Smooth muscle cell (in vitro differentiated cells): ENCODE data around the gene CTNNAL1. TPM values are rescaled to one million over a fixed set of nuclear protein-coding genes. Genes with fewer than 3 reads are reported as not detected.

ENCODE experiments used
- DNase-seq: peaks from one replicate; lab custom pipeline; 2025; ENCODE audit not compliant: unreplicated experiment; lab: John Stamatoyannopoulos, UW
- H2AFZ ChIP-seq: fragments of 200-600 bp; sonication (generic); 2 replicates; pipeline ENCODE4 v1.6.0; 2016; ENCODE audit warnings: antibody characterized with exemption, low read depth, mild to moderate bottlenecking
- H3F3A ChIP-seq: fragments of 200-600 bp; sonication (generic); 2 replicates; pipeline ENCODE4 v1.6.0; 2017; ENCODE audit warnings: antibody characterized with exemption, low read depth
- H3K27ac ChIP-seq: fragments of 200-600 bp; sonication (generic); 2 replicates; pipeline ENCODE4 v1.5.1; 2016; ENCODE audit warnings: low read depth, mild to moderate bottlenecking
- H3K27me3 ChIP-seq: fragments of 200-600 bp; sonication (generic); 2 replicates; pipeline ENCODE4 v1.6.1; 2016; ENCODE audit warnings: low read depth, mild to moderate bottlenecking
- H3K36me3 ChIP-seq: fragments of 200-600 bp; sonication (generic); 2 replicates; pipeline ENCODE4 v1.5.1; 2016; ENCODE audit warnings: low read depth
- H3K4me1 ChIP-seq: fragments of 200-600 bp; sonication (generic); 2 replicates; pipeline ENCODE4 v1.5.1; 2016; ENCODE audit warnings: low read depth
- H3K4me2 ChIP-seq: fragments of 200-600 bp; sonication (generic); 2 replicates; pipeline ENCODE4 v1.6.0; 2016; ENCODE audit warnings: mild to moderate bottlenecking
- H3K4me3 ChIP-seq: fragments of 200-600 bp; sonication (generic); 2 replicates; pipeline ENCODE4 v1.5.1; 2016; ENCODE audit warnings: mild to moderate bottlenecking
- H3K79me2 ChIP-seq: fragments of 200-600 bp; sonication (generic); 2 replicates; pipeline ENCODE4 v1.6.0; 2016; ENCODE audit warnings: low read depth, mild to moderate bottlenecking
- H3K9ac ChIP-seq: fragments of 200-600 bp; sonication (generic); 2 replicates; pipeline ENCODE4 v1.6.0; 2016; ENCODE audit warnings: low read depth
- H3K9me3 ChIP-seq: fragments of 200-600 bp; sonication (generic); replicated peaks from 2 replicates; pipeline ENCODE4 v1.5.1; 2016; ENCODE audit warnings: low read depth
- H4K20me1 ChIP-seq: fragments of 200-600 bp; sonication (generic); 2 replicates; pipeline ENCODE4 v1.6.0; 2016; ENCODE audit warnings: low read depth
- WGBS: methylation state at CpG from one replicate; pipeline ENCODE4 v1.1.7; 2016; ENCODE audit warnings: low lambda C conversion rate; 5-methylcytosine and 5-hydroxymethylcytosine counted together
- polyA plus RNA-seq: library from polyadenylated mRNA; unstranded; fragments of >200 nt; fragmentation: Nextera tagmentation; extraction: Ambion mirVana; gene quantifications from 2 replicates; pipeline ENCODE4 v1.2.1, GENCODE V29; 2016
- total RNA-seq: library from RNA; depleted of rRNA; stranded (reverse); fragments of >200 nt; gene quantifications from 2 replicates; pipeline ENCODE4 v1.2.3, GENCODE V29; 2014
- TF ChIP-seq, protein P1 (sequence below): fragments of 200-600 bp; sonication (generic); IDR thresholded peaks from 2 replicates; pipeline ENCODE4 v1.5.1; 2017; ENCODE audit warnings: borderline replicate concordance, mild to moderate bottlenecking, antibody characterized with exemption; ENCODE audit not compliant: insufficient read depth, poor library complexity, severe bottlenecking

Gene CTNNAL1
- total and polyA plus RNA-seq, 2 experiments from 2014 or later: 27.4 to 33.5 TPM

DNA sequence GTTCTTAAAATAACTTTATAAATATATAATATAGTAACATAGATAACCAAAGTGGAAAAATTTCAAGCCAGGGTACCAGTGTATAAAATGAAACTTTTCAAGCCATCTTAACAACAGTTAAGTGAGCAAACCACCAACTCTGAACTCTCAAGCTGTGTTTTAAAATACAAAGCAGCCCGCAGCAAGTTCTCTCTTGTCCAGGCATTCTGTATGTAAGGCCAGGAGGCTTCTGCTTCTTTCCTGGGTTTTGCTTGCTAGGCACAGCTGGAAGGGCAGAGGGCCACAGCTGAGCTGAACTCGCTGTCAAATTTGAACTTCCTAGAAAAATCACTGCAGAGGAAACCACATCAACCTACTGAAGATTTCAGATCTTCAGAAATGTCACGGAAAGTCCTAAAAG lies 6.8 kb upstream of the CTNNAL1 start:
- Histone ChIP-seq H4K20me1 (peaks cover 29% of the 10 kb centered on the region), H3K27ac (no peak overlapping the region), H2AFZ (no peak overlapping the region), H3K79me2 (no peaks in the 10 kb centered on the region), H3K9me3 (no peaks in the 10 kb centered on the region), H3K27me3 (no peaks in the 10 kb centered on the region), H3K4me2 (no peak overlapping the region), H3F3A (no peaks in the 10 kb centered on the region), H3K36me3 (no peaks in the 10 kb centered on the region), H3K4me3 (no peak overlapping the region), H3K4me1 (no peaks in the 10 kb centered on the region), H3K9ac (no peak overlapping the region)
- no peak for DNase-seq
- TF ChIP-seq, protein P1, sequence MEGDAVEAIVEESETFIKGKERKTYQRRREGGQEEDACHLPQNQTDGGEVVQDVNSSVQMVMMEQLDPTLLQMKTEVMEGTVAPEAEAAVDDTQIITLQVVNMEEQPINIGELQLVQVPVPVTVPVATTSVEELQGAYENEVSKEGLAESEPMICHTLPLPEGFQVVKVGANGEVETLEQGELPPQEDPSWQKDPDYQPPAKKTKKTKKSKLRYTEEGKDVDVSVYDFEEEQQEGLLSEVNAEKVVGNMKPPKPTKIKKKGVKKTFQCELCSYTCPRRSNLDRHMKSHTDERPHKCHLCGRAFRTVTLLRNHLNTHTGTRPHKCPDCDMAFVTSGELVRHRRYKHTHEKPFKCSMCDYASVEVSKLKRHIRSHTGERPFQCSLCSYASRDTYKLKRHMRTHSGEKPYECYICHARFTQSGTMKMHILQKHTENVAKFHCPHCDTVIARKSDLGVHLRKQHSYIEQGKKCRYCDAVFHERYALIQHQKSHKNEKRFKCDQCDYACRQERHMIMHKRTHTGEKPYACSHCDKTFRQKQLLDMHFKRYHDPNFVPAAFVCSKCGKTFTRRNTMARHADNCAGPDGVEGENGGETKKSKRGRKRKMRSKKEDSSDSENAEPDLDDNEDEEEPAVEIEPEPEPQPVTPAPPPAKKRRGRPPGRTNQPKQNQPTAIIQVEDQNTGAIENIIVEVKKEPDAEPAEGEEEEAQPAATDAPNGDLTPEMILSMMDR: no peak
- 95% methylated on average over 3 of the region's 3 CpGs for WGBS

DNA sequence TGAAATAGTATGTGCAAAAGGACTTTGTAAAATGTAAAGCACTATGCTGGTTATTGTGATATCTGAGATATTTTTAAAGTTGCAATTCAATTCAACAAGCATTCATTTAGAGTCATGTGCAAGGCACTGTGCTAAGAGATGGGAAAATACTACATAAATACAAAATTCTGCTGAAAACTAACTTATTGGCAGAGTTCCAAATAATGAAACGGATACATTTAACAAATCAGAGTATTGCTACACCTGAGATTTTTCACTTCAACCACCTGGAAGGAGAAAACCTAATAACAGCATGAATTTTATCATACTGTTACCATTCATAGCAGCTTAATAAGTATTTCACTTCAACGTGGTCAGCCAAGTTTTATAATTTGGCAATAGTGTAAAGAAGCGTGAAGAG lies 6.1 kb upstream of the CTNNAL1 start:
- no peaks in the 10 kb centered on the region for H3K9me3 ChIP-seq
- no peak overlapping the region for H3K4me2 ChIP-seq
- no peak overlapping the region for H3K9ac ChIP-seq
- H4K20me1 ChIP-seq: peaks cover 28% of the 10 kb centered on the region
- H3K4me3 ChIP-seq: no peak overlapping the region
- H3F3A ChIP-seq: peaks cover 5% of the 10 kb centered on the region
- no peaks in the 10 kb centered on the region for H3K27me3 ChIP-seq
- no peak overlapping the region for H3K27ac ChIP-seq
- H3K36me3 ChIP-seq: no peaks in the 10 kb centered on the region
- DNase-seq: no peak
- no peaks in the 10 kb centered on the region for H3K4me1 ChIP-seq
- H3K79me2 ChIP-seq: no peaks in the 10 kb centered on the region
- TF ChIP-seq, protein P1: no peak
- 96% methylated on average over 3 of the region's 3 CpGs for WGBS
- no peak overlapping the region for H2AFZ ChIP-seq

DNA sequence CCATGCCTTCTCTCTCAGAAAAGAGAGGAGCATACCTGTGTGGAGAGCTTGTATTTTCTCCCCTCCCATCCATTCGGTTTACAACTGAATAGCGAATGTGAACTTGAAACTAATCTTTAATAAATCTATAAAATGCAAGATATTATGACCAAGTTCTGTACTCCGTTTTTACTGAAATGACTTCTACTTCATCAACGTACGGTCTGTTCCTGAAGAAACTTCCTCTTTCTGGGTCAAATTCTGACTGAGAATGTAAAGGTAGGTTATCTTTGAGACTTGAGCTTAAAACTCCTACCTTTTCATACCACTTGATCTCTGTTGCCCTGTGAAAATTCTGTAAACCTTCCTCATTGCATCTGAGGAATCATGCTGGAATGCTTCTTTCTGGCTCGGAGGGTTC lies 4.2 kb upstream of the CTNNAL1 start:
- no peaks in the 10 kb centered on the region for H3K9me3 ChIP-seq

DNA sequence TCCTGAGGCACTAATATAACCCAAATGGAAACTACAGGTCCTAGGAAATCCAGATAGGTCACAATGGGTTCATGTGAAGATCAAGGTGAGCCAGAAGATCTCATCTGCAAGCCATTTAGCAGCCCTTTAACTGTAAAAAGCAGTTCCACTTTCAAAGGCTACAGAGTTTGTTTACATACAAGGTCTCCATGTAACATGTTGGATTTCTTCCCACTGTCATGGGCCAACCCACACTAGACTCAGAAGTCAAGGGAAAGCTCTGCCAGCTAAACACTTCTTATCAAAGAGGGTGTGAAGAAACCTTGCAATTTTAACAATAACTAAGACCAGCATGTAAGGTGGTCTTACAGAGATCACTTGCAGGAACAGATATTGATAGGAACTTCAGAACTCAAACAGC lies 3.8 kb upstream of the CTNNAL1 start:
- no peaks in the 10 kb centered on the region for H3K36me3 ChIP-seq
- H3F3A ChIP-seq: peaks cover 16% of the 10 kb centered on the region
- H3K9me3 ChIP-seq: no peaks in the 10 kb centered on the region
- H3K4me1 ChIP-seq: peaks cover 6% of the 10 kb centered on the region
- H3K4me2 ChIP-seq: no peak overlapping the region
- TF ChIP-seq, protein P1: no peak
- DNase-seq: no peak
- H3K4me3 ChIP-seq: no peak overlapping the region
- H2AFZ ChIP-seq: no peak overlapping the region
- H3K27me3 ChIP-seq: no peaks in the 10 kb centered on the region
- H3K79me2 ChIP-seq: no peaks in the 10 kb centered on the region
- H4K20me1 ChIP-seq: peaks cover 15% of the 10 kb centered on the region
- no peak overlapping the region for H3K27ac ChIP-seq
- H3K9ac ChIP-seq: no peak overlapping the region

More for the DNA sequence above, 4.2 kb upstream of the CTNNAL1 start:
- Histone ChIP-seq H2AFZ (no peak overlapping the region), H3K4me1 (peaks cover 6% of the 10 kb centered on the region), H3K79me2 (no peaks in the 10 kb centered on the region), H3F3A (peaks cover 16% of the 10 kb centered on the region), H3K4me2 (no peak overlapping the region), H4K20me1 (peaks cover 17% of the 10 kb centered on the region), H3K4me3 (no peak overlapping the region), H3K9ac (no peak overlapping the region), H3K27ac (no peak overlapping the region), H3K36me3 (no peaks in the 10 kb centered on the region), H3K27me3 (no peaks in the 10 kb centered on the region)
- TF ChIP-seq, protein P1: no peak
- DNase-seq: no peak
- WGBS: 95% methylated on average over 6 of the region's 6 CpGs
